ENCODE results near the gene CUL4A.

Gene CUL4A

GRCh38 chr13:113298043-113298945, 88.9 kb downstream of the CUL4A start:
- Histone ChIP-seq H4K91ac (ENCODE audit: low read depth, low read length, poor library complexity) (no peak overlapping the region), H3K9me3 (replicated peaks in 1 of 2; ENCODE audit: control insufficient read depth in 2 of 2, insufficient read depth in 1 of 2, low read depth in 1 of 2, low read length in 2 of 2) (no peaks in the 10 kb centered on the region), H2AK5ac (ENCODE audit: low read depth, low read length) (no peak overlapping the region), H3K27ac (replicated peaks; ENCODE audit: low read length) (no peak overlapping the region), H3K79me1 (ENCODE audit: low read depth, low read length) (peaks cover 11% of the 10 kb centered on the region), H2BK5ac (ENCODE audit: low read length) (no peak overlapping the region), H2AFZ (ENCODE audit: low read length) (no peak overlapping the region), H2BK12ac (ENCODE audit: low read length) (no peak overlapping the region), H2BK120ac (ENCODE audit: low read depth, low read length) (no peak overlapping the region), H4K8ac (ENCODE audit: low read depth, low read length) (no peak overlapping the region), H3K23ac (ENCODE audit: low read depth, low read length, poor library complexity) (no peak overlapping the region), H3K18ac (ENCODE audit: low read length) (no peak overlapping the region), H3K27me3 (ENCODE audit: control insufficient read depth in 3 of 3, insufficient read depth in 3 of 3, low read depth in 1 of 3, low read length in 3 of 3) (no peaks in the 10 kb centered on the region), H3K14ac (ENCODE audit: low read length) (no peak overlapping the region), H2BK15ac (ENCODE audit: low read length) (no peak overlapping the region), H3K4ac (ENCODE audit: low read length) (no peak overlapping the region), H3K36me3 (replicated peaks in 1 of 2; ENCODE audit: control insufficient read depth in 2 of 2, insufficient read depth in 2 of 2, low read length in 2 of 2) (no peaks in the 10 kb centered on the region), H3K4me2 (ENCODE audit: insufficient read depth, low read length, poor library complexity, severe bottlenecking) (peak overlapping the region; percentile 96), H3K4me3 (ENCODE audit: low read length in 2 of 2) (peak overlapping the region in 1 of 2 donors; percentile 93), H3K4me1 (ENCODE audit: control insufficient read depth in 2 of 2, insufficient read depth in 1 of 2, low read depth in 1 of 2, low read length in 2 of 2) (peaks cover 6% of the 10 kb centered on the region in 2 donors), H3K9ac (ENCODE audit: low read depth, low read length, poor library complexity) (no peak overlapping the region)
- DNase-seq (ENCODE audit: low spot score) = no peak
- WGBS, 2 donors (ENCODE audit: extremely low coverage in 2 of 2, insufficient read length in 2 of 2, insufficient replicate concordance in 1 of 2) = no CpG with 5 or more reads among the region's 19 CpGs

- H3K4me2 ChIP-seq (ENCODE audit: insufficient read depth, low read length, poor library complexity, severe bottlenecking) = no peak overlapping the region
- no peak overlapping the region for H2BK15ac ChIP-seq (ENCODE audit: low read length)
- H3K79me1 ChIP-seq (ENCODE audit: low read depth, low read length) = peaks cover 11% of the 10 kb centered on the region
- no peak overlapping the region for H3K23ac ChIP-seq (ENCODE audit: low read depth, low read length, poor library complexity)
- H2BK120ac ChIP-seq (ENCODE audit: low read depth, low read length) = no peak overlapping the region
- H4K91ac ChIP-seq (ENCODE audit: low read depth, low read length, poor library complexity) = no peak overlapping the region
- H3K36me3 ChIP-seq (replicated peaks in 1 of 2; ENCODE audit: control insufficient read depth in 2 of 2, insufficient read depth in 2 of 2, low read length in 2 of 2) = no peaks in the 10 kb centered on the region
- no peak overlapping the region for H4K8ac ChIP-seq (ENCODE audit: low read depth, low read length)
- H3K9ac ChIP-seq (ENCODE audit: low read depth, low read length, poor library complexity) = no peak overlapping the region
- H2BK5ac ChIP-seq (ENCODE audit: low read length) = no peak overlapping the region
- no peak overlapping the region for H3K18ac ChIP-seq (ENCODE audit: low read length)
- H3K4me3 ChIP-seq (ENCODE audit: low read length in 2 of 2) = no peak overlapping the region
- H3K9me3 ChIP-seq (replicated peaks in 1 of 2; ENCODE audit: control insufficient read depth in 2 of 2, insufficient read depth in 1 of 2, low read depth in 1 of 2, low read length in 2 of 2) = no peaks in the 10 kb centered on the region
- H3K4me1 ChIP-seq (ENCODE audit: control insufficient read depth in 2 of 2, insufficient read depth in 1 of 2, low read depth in 1 of 2, low read length in 2 of 2) = peaks cover 6% of the 10 kb centered on the region in 2 donors
- no peaks in the 10 kb centered on the region for H3K27me3 ChIP-seq (ENCODE audit: control insufficient read depth in 3 of 3, insufficient read depth in 3 of 3, low read depth in 1 of 3, low read length in 3 of 3)
- H3K14ac ChIP-seq (ENCODE audit: low read length) = no peak overlapping the region
- H3K27ac ChIP-seq (replicated peaks; ENCODE audit: low read length) = no peak overlapping the region
- H2AK5ac ChIP-seq (ENCODE audit: low read depth, low read length) = no peak overlapping the region
- H2AFZ ChIP-seq (ENCODE audit: low read length) = no peak overlapping the region
- no peak overlapping the region for H3K4ac ChIP-seq (ENCODE audit: low read length)
- no peak overlapping the region for H2BK12ac ChIP-seq (ENCODE audit: low read length)
- DNase-seq (ENCODE audit: low spot score) = no peak
- WGBS, 2 donors (ENCODE audit: extremely low coverage in 2 of 2, insufficient read length in 2 of 2, insufficient replicate concordance in 1 of 2) = no CpG with 5 or more reads among the region's 7 CpGs
These were observed 90.5 kb downstream of the CUL4A start for GRCh38 chr13:113299951-113300350.

GRCh38 chr13:113302986-113303385, 93.6 kb downstream of the CUL4A start:
- Histone ChIP-seq H3K18ac (ENCODE audit: low read length) (no peak overlapping the region), H3K9me3 (replicated peaks in 1 of 2; ENCODE audit: control insufficient read depth in 2 of 2, insufficient read depth in 1 of 2, low read depth in 1 of 2, low read length in 2 of 2) (no peaks in the 10 kb centered on the region), H3K4me1 (ENCODE audit: control insufficient read depth in 2 of 2, insufficient read depth in 1 of 2, low read depth in 1 of 2, low read length in 2 of 2) (peaks cover 1 to 5% of the 10 kb centered on the region in 2 donors), H3K27me3 (ENCODE audit: control insufficient read depth in 3 of 3, insufficient read depth in 3 of 3, low read depth in 1 of 3, low read length in 3 of 3) (no peaks in the 10 kb centered on the region), H2BK5ac (ENCODE audit: low read length) (no peak overlapping the region), H3K14ac (ENCODE audit: low read length) (no peak overlapping the region), H2BK12ac (ENCODE audit: low read length) (no peak overlapping the region), H4K91ac (ENCODE audit: low read depth, low read length, poor library complexity) (no peak overlapping the region), H4K8ac (ENCODE audit: low read depth, low read length) (no peak overlapping the region), H3K36me3 (replicated peaks in 1 of 2; ENCODE audit: control insufficient read depth in 2 of 2, insufficient read depth in 2 of 2, low read length in 2 of 2) (peaks cover 0 to 3% of the 10 kb centered on the region in 2 donors), H2BK120ac (ENCODE audit: low read depth, low read length) (no peak overlapping the region), H3K79me1 (ENCODE audit: low read depth, low read length) (peaks cover 16% of the 10 kb centered on the region), H2AFZ (ENCODE audit: low read length) (no peak overlapping the region), H3K27ac (replicated peaks; ENCODE audit: low read length) (no peak overlapping the region), H3K23ac (ENCODE audit: low read depth, low read length, poor library complexity) (no peak overlapping the region), H2BK15ac (ENCODE audit: low read length) (no peak overlapping the region), H3K4ac (ENCODE audit: low read length) (no peak overlapping the region), H3K4me2 (ENCODE audit: insufficient read depth, low read length, poor library complexity, severe bottlenecking) (no peak overlapping the region), H2AK5ac (ENCODE audit: low read depth, low read length) (no peak overlapping the region), H3K9ac (ENCODE audit: low read depth, low read length, poor library complexity) (no peak overlapping the region), H3K4me3 (ENCODE audit: low read length in 2 of 2) (no peak overlapping the region)
- no CpG with 5 or more reads among the region's 7 CpGs for WGBS, 2 donors (ENCODE audit: extremely low coverage in 2 of 2, insufficient read length in 2 of 2, insufficient replicate concordance in 1 of 2)
- DNase-seq (ENCODE audit: low spot score) = no peak

- Histone ChIP-seq H3K4me3 (ENCODE audit: low read length in 2 of 2) (no peak overlapping the region), H4K91ac (ENCODE audit: low read depth, low read length, poor library complexity) (no peak overlapping the region), H2BK12ac (ENCODE audit: low read length) (no peak overlapping the region), H2BK15ac (ENCODE audit: low read length) (no peak overlapping the region), H3K4ac (ENCODE audit: low read length) (no peak overlapping the region), H3K23ac (ENCODE audit: low read depth, low read length, poor library complexity) (no peak overlapping the region), H2BK120ac (ENCODE audit: low read depth, low read length) (no peak overlapping the region), H3K4me1 (ENCODE audit: control insufficient read depth in 2 of 2, insufficient read depth in 1 of 2, low read depth in 1 of 2, low read length in 2 of 2) (no peaks in the 10 kb centered on the region), H3K4me2 (ENCODE audit: insufficient read depth, low read length, poor library complexity, severe bottlenecking) (no peak overlapping the region), H3K9ac (ENCODE audit: low read depth, low read length, poor library complexity) (no peak overlapping the region), H2AK5ac (ENCODE audit: low read depth, low read length) (no peak overlapping the region), H3K18ac (ENCODE audit: low read length) (no peak overlapping the region), H4K8ac (ENCODE audit: low read depth, low read length) (no peak overlapping the region), H3K14ac (ENCODE audit: low read length) (no peak overlapping the region), H2AFZ (ENCODE audit: low read length) (no peak overlapping the region), H3K36me3 (replicated peaks in 1 of 2; ENCODE audit: control insufficient read depth in 2 of 2, insufficient read depth in 2 of 2, low read length in 2 of 2) (peaks cover 0 to 7% of the 10 kb centered on the region in 2 donors), H2BK5ac (ENCODE audit: low read length) (no peak overlapping the region), H3K27me3 (ENCODE audit: control insufficient read depth in 3 of 3, insufficient read depth in 3 of 3, low read depth in 1 of 3, low read length in 3 of 3) (no peaks in the 10 kb centered on the region), H3K9me3 (replicated peaks in 1 of 2; ENCODE audit: control insufficient read depth in 2 of 2, insufficient read depth in 1 of 2, low read depth in 1 of 2, low read length in 2 of 2) (no peaks in the 10 kb centered on the region), H3K79me1 (ENCODE audit: low read depth, low read length) (peaks cover 18% of the 10 kb centered on the region), H3K27ac (replicated peaks; ENCODE audit: low read length) (no peak overlapping the region)
- DNase-seq (ENCODE audit: low spot score) = no peak
- no CpG with 5 or more reads among the region's 7 CpGs for WGBS, 2 donors (ENCODE audit: extremely low coverage in 2 of 2, insufficient read length in 2 of 2, insufficient replicate concordance in 1 of 2)
These were observed 94.7 kb downstream of the CUL4A start for GRCh38 chr13:113304121-113304520.
